ENCODE data around the gene HMGB4.

The HMGB4 gene

DNA sequence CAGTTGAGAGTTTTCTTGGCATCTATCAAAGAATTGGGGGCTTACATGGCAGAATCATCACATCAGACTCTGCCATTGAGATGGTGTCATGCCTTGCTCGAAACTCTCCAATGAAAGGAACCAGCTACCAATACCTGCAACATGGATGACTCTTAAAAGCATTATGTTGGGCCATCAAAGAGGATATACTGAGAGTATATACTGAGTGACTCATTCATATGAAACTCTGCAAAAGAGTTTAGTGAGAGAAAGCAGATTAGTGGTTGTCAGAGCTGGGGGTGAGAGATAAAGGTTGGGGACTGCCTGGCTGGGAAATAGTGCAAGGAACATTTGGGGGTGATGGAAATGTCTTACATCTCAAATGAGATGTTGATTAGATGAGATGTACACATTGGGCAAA, 14.7 kb upstream of the HMGB4 start:
- no peak for DNase-seq

DNA sequence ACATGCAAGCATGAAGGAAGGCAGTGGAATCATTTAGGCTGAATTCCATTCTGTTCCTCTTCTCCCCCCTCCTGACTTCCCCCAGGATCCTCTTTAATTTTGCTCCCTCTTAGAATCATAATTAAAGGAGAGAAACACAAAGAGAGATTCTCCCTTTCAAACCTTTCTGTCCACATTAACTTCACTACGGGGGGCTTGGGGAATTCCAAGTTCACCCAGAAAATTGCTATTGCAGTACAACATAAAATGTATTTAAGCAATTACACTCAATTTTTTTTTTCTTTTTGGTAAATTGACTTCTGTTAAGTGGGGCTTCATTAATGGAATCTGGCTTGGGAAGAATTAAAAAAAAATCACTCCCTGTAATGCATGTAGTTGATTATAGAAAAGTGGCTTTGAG, 13.4 kb upstream of the HMGB4 start:
- no peak for DNase-seq

DNA sequence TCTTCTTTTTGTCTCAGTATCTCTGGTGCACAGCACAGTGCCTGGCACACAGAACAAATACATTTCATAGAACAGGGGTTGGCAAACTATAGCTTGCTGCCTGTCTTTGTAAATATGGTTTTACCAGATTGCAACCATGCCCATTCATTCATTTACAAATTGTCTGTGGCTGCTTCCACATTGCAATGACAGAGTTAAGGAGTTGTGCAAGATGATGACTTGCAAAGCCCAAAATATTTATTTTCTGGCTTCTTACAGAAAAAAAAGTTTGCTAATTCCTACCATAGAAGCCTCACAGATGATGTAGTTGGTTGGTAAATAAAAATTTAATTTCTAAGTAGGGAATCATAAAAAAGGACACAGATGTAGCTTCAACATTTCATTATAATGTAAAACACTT, 11.2 kb upstream of the HMGB4 start:
- DNase-seq = no peak

DNA sequence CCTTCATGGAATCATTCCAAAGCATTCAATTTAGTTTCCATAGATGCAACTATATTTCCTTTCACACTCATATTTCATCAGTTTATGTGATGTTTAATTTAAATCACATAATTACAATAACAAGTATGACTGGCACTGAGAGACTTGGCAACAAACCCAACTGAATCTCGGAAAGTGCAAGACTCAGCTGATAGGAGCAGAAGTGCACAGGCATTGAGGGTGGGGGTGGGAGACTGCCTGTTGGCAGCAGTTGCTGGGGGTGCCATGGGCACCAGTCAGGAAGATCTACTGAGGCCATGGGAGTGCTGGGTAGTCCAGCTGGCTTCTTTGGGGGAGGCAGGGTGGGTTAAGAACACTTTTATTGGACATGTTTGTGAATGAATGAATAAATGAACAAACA, 10.4 kb upstream of the HMGB4 start:
- no peak for DNase-seq

DNA sequence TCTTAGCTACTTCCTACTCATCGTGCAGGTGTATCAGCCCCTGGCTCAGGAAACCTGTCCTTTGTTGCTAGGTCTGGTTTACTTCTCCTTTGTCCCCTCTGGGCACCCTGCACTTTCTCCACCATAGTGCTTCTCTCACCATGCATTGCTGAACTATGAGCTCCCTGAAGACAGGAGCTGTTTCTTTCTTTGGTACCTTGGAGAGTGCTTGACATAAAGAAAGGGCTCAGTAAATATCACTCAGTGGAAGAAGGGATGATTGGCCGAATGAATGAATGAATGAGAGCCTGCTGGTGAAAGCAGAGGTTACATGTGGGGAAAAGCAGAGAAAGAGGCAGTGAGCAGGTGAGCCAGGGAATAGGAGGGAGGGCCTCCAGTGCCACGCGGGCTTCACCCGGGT, 9.8 kb upstream of the HMGB4 start:
- DNase-seq = no peak

DNA sequence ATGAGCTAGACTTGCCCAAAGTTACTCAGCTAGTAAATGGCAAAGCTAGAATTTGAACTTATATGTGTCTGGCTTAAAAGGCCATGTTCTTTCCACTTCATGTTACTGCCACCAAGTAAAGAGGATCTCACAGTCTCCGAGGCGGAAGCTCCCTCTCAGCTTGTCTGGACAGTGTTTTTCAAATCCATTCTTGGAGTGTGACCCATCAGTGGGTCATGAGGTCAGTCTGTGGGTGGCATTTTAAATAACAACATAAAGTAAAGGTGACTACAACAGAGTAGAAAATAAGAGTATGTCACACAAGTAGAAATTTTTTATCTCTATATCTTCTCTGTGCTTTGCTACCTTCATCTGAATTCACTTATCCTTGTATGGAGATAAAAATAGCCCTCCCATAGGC, 3.2 kb upstream of the HMGB4 start:
- DNase-seq = no peak

DNA sequence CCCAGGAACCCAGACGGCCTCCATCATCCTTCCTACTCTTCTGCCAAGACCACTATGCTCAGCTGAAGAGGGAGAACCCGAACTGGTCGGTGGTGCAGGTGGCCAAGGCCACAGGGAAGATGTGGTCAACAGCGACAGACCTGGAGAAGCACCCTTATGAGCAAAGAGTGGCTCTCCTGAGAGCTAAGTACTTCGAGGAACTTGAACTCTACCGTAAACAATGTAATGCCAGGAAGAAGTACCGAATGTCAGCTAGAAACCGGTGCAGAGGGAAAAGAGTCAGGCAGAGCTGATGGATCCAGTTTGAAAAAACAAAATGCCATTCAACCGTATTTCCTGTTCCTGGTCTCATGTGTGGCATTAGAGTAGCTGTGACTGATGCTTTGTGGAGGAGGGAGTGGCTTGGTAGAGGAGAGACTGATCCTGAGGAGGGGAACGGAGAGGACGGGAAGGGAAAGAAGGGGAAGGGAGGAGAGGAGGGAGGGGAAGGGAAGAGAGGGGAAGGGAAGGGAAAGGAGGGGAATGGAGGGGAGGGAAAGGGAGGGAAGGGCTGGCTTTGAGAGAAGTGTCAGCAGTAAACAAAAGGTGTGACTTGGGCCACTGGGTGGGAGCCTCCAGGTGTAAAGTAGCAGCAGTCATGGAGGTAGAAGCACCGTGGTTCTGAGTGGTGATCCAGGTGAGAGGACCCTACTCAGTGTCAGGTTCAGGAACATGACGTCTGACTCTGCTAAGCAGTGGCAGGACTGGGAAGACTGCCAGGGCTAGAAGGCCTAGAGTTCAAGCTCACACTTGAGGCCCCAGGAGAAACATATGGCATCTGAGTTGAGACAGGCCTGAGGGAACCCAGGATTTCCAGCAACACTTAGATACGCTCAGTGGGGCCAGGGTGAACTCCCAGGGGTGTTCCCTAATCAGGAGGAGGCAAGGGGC, 846 bp downstream of the HMGB4 start:
- no peak for DNase-seq

DNA sequence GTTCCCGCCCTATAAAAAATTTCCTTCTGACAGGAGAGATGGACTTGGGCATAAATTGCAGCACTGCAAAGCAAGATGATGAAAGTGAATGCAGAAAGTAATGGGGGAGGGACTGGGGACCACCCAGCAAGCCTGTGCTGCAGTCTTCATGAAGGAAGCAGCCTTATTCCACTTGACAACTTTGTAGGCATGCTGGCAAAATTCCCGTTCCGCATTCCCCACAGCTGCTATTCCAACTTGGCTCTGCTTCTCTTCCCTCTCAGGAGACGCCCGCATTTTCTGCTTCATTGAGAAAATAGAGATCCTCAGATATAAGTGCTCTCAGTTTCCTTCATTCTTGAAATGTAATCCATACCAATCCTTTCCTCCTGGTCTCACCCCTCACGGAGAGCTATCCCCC, 2.4 kb downstream of the HMGB4 start:
- no peak for DNase-seq

DNA sequence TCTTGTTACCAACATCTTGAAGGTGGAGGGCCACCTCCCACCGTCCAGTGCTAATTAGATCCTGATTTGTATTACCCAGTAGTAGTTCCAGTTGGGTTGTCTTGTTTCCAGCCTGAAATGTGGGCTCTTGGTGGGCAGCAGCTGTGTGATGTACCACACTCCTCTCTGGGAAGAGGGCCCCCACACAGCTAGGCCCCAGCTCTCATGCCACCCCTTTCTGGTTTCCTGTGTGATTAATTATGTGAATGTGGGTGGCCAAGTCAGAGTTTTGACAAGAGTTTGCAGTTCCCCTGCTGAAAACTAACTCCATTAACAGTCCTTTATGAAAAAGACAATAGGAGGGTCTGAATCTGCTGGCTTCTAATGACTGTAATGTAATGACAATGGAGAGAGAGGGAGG, 3.8 kb downstream of the HMGB4 start:
- DNase-seq = no peak

DNA sequence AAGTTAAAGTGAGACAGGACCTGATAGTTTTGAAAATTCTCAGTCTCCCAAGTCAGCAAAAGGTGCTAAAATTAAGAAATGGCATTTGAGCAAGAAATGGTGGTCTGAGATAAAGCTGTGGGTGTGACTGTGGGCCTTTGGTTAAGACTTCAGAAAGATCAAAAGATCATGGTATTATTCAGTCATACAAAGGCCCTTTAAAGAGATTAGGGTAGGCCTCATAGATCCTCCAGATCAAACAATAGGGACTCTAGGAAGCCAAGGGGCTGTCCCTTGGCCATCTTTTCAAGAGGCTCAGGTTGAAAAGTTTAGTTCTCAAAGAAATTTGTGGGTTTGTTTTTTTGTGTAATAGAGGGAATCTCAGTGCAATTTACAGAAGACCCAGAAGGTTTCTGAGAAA, 8.4 kb downstream of the HMGB4 start:
- DNase-seq = no peak

DNA sequence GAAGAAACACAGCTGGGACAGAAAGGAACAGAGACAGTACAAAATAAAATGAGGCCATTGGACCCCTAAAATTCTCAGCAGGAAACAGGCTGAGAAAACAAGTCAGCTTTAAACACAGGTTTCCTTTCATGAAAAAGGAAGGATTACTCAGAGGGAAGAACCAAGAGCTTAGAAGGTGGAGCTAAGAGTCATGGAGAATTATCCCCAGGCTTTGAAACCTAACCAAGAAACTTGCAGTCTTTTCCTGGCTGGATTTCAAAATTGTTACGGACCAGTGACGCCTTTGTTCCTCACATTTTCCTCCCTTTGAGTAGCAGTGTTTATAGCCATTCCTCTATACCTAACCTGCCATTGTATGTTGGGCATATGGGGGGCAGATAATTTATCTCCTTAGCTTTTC, 8.8 kb downstream of the HMGB4 start:
- no peak for DNase-seq

DNA sequence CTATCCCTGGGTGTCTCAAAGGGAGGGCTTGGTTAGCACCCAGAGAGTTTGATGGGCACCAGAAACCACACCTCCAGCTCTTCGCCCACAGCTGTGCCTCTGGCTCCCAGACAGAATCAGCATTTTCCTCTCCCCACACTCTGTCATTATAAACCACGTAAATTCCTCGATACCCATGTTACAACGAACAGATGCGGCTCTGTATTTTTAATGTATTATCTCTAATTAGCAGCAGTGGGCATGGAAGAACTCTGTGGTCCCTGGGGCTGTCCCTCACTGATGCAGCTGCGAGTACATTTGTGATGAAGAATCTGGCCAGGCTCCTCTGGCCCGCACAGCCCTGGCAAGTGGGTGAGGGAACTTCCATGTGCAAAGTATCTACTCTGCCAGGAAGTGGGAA, 10.8 kb downstream of the HMGB4 start:
- DNase-seq = no peak

DNA sequence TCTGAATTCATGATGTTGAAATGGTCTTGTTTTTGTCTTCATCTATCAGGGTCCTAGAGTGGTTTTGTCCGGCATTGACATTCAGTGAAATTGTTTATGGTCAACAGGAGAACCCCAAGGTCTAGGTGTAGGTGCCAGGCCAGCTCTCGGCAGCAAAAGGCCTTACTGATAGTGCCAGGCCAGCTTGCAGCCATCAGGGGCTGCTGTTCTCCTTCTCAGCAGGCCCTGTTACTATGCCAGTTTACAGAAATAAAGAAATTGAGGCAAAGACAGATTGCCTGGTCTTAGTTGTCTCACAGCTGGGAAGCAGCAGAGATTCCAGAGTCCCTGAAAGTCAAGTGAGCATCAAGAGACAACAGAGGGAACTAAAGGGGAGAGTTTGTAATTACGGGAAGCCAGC, 12.0 kb downstream of the HMGB4 start:
- DNase-seq = no peak

DNA sequence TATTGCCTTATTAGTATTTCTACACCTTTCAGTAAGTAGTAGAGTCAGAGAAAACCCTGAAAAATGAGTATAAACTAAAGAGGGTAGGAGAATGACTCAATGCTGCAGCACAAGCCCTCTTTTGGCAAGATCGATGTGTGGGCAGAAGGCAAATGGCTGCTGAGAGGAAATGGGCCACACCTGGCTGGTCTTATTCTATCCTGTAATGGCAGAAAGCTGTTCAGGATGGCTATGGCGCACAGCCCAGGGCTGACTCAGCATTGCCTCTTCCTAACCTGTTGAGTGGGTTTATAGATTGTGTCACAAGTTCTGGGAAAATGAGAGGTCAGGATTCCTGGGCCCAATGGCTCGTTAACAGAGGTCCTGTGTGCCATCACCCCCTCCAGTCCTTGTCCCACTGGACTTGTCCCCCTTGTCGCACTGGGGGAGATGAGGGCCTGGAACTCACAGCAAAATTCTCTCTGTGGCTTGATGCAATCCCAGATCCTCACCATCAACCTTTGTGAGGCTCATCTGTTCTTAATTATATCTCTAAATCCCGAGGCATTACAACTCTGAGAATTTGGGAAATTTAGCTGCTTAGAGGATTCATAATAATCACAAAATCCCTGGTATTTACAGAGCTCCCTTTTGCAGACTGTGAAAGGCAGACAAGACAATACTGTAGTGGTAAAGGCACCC, 13.2 kb downstream of the HMGB4 start:
- no peak for DNase-seq

DNA sequence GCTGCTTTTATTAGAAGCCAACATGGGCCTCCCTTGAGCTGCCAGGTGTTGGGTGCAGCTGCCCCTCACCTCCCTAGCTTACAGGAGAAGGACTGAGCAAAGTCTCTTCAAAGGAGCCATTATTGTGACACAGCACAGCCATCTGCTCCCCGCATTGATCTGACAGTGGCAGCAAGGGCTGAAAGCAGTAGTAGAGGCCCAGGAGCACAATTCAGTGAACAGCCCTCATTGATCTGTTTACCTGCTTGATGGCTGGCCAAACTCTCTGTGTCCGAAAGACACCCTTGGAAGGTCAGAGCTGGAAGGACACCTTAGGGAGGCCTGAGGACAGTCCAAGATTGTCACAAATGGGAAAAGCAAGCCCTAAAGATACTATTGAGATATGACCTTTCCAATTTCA, 14.5 kb downstream of the HMGB4 start:
- no peak for DNase-seq

DNA sequence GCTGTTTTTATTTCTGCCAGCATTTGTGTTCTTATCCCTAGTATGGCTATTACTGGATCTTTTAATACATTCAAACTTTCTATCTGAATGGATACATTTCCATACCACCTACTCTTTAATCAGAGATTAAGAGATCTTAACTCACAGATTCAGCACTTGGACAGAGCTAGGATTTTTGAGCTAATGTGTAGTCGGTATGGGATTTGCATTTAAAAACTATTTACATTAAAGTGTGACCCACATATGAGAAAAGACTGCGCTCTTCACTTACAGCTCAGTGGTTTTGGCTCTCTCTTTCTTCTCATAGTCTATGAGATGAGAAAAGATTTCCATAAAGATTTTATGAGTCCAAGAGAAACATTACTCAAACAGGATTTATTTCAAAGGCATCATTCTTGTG, 16.4 kb downstream of the HMGB4 start:
- DNase-seq = no peak

DNA sequence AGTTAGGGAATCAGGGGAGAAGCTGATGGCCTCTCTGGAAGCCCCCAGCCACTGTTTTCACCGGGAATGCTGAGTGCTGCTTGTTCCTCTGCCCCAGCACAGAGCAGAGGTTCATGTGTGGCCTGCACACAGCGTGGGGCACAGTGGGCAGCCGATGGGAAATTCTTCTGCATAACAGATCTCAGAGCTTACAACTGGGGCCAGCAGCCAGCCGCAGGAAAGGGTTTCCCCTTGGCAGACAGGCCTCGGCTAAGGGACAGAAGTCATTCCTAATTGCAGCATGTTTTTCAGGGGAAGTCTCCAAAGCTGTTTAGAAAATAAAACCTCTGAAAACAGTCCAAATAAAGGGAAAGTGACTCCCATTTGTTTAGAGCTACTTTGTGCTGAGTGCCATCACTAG, 22.6 kb downstream of the HMGB4 start:
- no peak for DNase-seq

DNA sequence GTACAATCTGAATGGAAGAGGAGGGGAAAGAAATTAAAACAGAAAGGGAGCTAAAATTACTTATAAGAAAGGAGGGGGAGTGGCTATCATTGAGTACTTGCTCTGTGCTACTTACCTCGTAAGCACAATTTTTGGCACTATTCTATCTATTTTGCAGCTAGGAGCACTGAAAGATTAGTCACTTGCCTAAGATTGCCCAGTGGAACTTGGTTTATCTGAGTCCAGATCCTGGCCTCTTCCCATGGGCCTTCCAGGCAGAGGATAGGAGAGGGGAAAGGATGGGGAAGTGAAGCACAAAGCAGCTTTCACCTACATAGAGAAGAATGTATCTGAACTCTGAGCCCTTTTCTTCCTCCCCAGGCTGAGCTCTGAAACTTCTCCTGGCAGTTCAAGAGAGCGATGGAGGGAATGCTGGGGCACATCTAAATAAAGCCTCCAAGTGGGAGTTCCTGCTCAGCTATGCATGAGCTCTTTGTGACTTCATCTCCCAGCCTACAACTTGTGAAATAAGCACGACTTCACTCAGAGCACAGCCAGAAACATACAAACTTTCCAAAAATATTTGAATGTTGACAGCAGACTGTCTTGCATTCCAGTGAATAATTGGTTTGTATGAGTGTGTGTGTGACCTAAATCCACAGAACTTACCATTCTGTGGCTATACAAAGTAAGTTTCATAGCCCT, 29.4 kb downstream of the HMGB4 start:
- no peak for DNase-seq

DNA sequence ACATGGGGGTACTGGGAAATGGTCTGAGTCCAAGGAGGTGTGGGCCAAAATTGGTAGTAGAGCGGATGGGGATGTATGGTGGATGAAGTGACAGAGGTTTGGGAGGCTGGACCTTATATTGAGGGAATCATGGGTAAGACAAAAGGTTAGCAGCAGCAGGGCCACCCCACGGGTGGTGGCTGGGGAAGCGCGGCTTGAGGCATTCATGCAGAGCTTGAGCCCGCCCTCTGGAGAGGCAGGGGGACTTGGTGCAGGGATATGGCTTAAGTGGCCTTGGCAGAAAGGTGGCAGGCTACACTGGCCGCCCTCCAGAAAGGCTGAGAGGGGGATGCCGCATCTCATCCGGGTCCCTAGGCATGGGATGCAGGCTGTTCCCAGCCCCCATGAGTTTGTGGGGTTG, 31.5 kb downstream of the HMGB4 start:
- DNase-seq = no peak

DNA sequence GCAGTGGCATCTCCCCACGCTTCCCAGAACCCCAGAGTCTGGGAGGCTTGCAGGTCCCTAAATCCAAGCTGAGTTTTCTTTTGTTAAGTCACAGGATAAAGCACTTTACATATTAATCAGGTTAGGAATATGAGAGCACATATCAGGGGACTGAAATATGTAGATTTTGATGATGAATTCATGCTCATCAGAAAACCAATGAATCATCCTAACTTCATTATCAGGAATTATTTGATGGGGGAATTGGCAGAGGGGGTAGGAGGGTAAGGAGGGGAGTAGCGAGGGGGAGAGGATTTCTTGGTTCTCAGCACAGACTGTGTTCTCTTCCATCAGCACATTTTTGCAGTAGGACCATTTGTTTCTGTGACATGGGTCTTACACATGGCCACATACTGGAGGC, 32.1 kb downstream of the HMGB4 start:
- DNase-seq = no peak

DNA sequence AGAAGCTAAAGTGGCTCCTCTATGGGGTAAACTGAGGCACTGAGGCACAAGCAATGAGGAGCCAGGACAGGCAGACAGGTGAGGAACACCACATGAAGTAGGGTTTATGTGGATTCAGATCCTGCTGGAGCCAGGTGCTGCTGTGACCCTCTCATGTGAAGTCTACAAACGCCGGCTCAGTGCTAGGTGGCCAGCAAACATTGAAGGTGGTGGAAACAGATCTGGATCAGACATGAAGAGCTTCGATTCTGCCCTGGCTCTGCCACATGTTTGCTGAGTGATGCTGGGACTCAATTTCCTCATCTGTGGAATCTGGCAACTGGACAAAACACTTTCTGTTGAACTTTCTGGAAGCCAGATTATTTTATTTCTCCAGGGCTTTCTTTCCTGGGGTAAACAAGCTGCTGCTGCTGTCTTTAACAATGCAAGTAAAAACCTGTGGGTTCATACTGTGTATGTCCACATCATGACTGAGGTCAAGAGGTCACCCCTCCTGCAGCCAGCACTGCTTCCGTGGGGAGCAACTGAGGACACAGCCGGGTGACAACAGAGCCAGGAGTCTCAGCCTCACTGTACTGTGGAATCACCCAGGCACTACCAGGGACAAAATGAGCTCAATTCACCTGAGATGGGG, 33.3 kb downstream of the HMGB4 start:
- no peak for DNase-seq

DNA sequence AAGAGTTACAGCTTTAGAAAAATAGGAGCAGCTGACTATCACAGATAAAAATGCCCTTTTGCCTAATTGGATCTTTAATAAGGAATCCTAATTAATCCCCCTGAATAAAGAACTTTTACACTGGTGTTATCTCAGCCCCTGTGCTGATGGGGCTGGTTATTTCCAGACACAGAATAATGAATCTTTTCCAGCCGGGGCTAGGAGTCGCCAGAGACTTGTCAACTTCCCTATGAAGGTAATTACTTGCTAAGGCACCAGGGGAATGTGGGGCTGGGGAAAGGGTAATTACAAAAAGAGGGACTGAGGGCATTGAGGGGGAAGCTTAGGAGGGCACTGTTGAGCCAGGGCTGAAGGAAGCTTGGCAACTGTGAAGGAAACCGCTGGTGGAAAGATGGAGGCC, 34.5 kb downstream of the HMGB4 start:
- DNase-seq = no peak

DNA sequence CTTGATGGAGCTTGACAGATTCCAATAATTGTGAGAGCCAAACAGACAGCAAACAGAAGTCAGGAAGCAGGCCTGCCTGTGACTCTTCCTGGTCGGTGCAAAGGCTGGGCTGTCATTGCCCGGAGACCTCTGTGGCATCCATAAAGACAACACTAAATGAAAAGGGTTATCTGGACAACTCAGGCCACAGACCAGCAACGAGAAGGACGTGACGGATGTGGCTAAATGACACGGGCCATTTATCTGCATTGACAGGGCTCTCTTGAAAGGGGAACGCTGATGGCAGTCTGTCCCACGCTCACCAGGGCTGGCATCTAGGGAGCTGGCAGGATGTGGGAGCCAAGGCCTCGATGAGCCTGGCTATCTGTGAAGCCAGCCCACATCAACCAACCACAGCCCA, 35.0 kb downstream of the HMGB4 start:
- DNase-seq = no peak

DNA sequence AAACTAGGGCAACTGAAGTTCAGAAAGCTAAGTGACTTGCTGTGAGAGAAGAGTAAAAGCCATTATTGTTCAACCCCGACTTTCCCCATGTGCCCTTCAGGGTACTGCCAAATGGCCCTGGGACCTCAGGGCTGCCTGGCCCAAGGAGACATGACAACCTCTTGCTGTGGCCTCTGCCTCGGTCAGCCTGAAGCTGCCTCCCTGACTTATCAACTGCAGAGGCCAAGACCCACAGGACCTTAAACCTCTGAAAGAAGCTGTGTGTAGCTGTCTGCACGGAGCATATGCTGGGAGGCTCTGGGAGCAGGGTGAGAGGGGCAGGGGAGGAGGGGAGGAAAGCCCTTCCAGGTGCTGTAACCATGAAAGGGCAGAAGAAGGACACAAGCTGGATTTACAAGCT, 35.9 kb downstream of the HMGB4 start:
- no peak for DNase-seq

Measured in NCI-H146 (cell line).